HepG2 (cell line): ENCODE measurements around the gene FGF18.

Experiments
- HMG20A ChIP-seq: IDR thresholded peaks from 2 replicates; pipeline ENCODE4 v1.6.1; 2016; ENCODE audit warnings: borderline replicate concordance
- NFYB ChIP-seq: sonication (generic); formaldehyde crosslinking; IDR thresholded peaks from 2 replicates; pipeline ENCODE4 v1.4.0; 2020; ENCODE audit warnings: missing genetic modification reagents

GRCh38 chr5:171387970-171388815 lies 31.3 kb upstream of the FGF18 start:
- no peak for TF ChIP-seq HMG20A (CRISPR knock-in tag)
- TF ChIP-seq NFYB (CRISPR knock-in tag): peak; percentile 35
